Type B pancreatic cell (in vitro differentiated cells): Measurements from ENCODE around the gene ALK. TPM values are rescaled to one million over a fixed set of nuclear protein-coding genes. Genes with fewer than 3 reads are reported as not detected.

ENCODE experiments used
- DNase-seq: peaks from one replicate; pipeline ENCODE4 v3.0.0; 2021; ENCODE audit warnings: mixed read lengths; ENCODE audit not compliant: unreplicated experiment; ENCODE audit errors: extremely low spot score
- H3K27ac Mint-ChIP-seq: 2 replicates; pipeline ENCODE4 v1.8.0; 2021; ENCODE audit warnings: mild to moderate bottlenecking, mixed read lengths
- H3K27me3 Mint-ChIP-seq: 2 replicates; pipeline ENCODE4 v1.8.0; 2021; ENCODE audit warnings: mixed read lengths
- H3K36me3 Mint-ChIP-seq: 2 replicates; pipeline ENCODE4 v1.8.0; 2021; ENCODE audit warnings: mixed read lengths
- H3K4me1 Mint-ChIP-seq: one replicate; pipeline ENCODE4 v1.8.0; 2021; ENCODE audit warnings: mixed read lengths; ENCODE audit not compliant: unreplicated experiment
- H3K4me3 Mint-ChIP-seq: 2 replicates; pipeline ENCODE4 v1.8.0; 2021; ENCODE audit warnings: mild to moderate bottlenecking, mixed read lengths
- H3K9me3 Mint-ChIP-seq: 2 replicates; pipeline ENCODE4 v1.8.0; 2021; ENCODE audit warnings: mixed read lengths
- total RNA-seq: library from RNA; stranded (reverse); gene quantifications from 2 replicates; pipeline ENCODE4 v1.2.1, GENCODE V29; 2021; ENCODE audit warnings: low replicate concordance
- TF ChIP-seq, protein P1 (sequence below): fragments of 200-600 bp; sonication (generic); conservative IDR thresholded peaks from 2 replicates; pipeline ENCODE4 v1.5.0; 2021; ENCODE audit warnings: antibody characterized with exemption, mild to moderate bottlenecking

Gene ALK
- total RNA-seq, 1 donor from 2014 or later: 7.7 TPM

DNA sequence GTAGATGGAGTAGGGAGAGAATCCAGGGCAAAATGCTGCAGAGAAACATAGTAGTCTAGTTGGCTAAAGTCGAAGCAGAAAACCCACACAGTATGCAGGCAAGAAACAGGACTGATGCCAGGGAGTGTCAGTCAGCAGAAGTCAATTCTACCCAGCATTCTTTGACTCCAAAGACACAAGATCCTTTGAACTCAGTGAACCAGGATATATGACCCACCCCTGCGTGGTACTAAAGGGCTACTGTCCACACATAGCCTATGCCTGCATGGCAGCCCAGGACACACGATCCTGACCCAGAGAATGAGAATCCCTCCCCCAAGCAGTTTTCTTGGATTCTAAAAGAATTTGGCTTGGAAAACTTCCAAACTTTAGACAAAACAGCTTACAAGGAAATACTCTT, 42.5 kb downstream of the ALK start:
- Mint-ChIP-seq H3K27ac (no peak overlapping the region), H3K36me3 (no peaks in the 10 kb centered on the region), H3K27me3 (peaks cover 5% of the 10 kb centered on the region)

DNA sequence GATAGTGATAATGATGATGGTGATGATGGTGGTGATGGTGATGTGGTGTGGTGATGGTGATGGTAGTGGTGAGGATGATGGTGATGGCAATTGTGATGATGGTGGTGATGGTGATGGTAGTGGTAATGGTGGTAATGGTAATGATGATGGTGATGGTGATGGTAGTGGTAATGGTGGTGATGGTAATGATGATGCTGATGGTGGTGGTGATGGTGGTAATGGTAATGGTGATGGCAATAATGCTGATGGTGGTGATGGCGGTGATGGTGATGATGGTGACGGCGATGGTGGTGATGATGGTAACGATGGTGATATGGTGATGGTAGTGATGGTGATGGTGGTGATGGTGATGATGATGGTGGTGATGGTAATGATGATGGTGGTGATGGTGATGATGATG, 45.0 kb downstream of the ALK start:
- Mint-ChIP-seq H3K4me3 (no peak overlapping the region), H3K9me3 (no peaks in the 10 kb centered on the region), H3K36me3 (no peaks in the 10 kb centered on the region), H3K27ac (no peak overlapping the region), H3K27me3 (peaks cover 5% of the 10 kb centered on the region), H3K4me1 (no peaks in the 10 kb centered on the region)
- no peak for DNase-seq
- TF ChIP-seq, protein P1, sequence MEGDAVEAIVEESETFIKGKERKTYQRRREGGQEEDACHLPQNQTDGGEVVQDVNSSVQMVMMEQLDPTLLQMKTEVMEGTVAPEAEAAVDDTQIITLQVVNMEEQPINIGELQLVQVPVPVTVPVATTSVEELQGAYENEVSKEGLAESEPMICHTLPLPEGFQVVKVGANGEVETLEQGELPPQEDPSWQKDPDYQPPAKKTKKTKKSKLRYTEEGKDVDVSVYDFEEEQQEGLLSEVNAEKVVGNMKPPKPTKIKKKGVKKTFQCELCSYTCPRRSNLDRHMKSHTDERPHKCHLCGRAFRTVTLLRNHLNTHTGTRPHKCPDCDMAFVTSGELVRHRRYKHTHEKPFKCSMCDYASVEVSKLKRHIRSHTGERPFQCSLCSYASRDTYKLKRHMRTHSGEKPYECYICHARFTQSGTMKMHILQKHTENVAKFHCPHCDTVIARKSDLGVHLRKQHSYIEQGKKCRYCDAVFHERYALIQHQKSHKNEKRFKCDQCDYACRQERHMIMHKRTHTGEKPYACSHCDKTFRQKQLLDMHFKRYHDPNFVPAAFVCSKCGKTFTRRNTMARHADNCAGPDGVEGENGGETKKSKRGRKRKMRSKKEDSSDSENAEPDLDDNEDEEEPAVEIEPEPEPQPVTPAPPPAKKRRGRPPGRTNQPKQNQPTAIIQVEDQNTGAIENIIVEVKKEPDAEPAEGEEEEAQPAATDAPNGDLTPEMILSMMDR: no peak

More for the DNA sequence above, 42.5 kb downstream of the ALK start:
- H3K9me3 Mint-ChIP-seq: no peaks in the 10 kb centered on the region
- H3K4me3 Mint-ChIP-seq: no peak overlapping the region
- no peaks in the 10 kb centered on the region for H3K4me1 Mint-ChIP-seq
- TF ChIP-seq, protein P1: no peak
- DNase-seq: no peak

DNA sequence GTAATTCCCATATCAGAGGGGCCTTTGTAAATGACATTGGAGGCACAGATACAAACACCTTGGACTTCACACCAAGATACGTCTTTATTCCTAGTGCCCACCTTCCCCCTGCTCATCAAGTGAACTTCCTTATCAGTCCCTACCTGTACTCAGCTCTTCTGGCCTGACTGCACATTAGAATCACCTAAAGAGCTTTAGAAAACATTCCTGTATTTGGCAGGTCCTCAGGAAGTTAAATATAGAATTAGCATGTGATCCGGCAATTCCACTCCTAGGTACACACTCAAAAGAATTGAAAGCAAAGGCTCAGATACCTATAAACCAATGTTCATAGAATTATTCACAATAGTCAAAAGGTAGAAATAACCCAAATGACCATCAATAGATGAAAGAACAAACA, 46.6 kb downstream of the ALK start:
- H3K9me3 Mint-ChIP-seq: no peaks in the 10 kb centered on the region
- H3K4me3 Mint-ChIP-seq: no peak overlapping the region
- TF ChIP-seq, protein P1: no peak
- DNase-seq: no peak
- H3K27ac Mint-ChIP-seq: no peak overlapping the region
- H3K4me1 Mint-ChIP-seq: no peaks in the 10 kb centered on the region
- H3K27me3 Mint-ChIP-seq: peaks cover 4% of the 10 kb centered on the region
- no peaks in the 10 kb centered on the region for H3K36me3 Mint-ChIP-seq

DNA sequence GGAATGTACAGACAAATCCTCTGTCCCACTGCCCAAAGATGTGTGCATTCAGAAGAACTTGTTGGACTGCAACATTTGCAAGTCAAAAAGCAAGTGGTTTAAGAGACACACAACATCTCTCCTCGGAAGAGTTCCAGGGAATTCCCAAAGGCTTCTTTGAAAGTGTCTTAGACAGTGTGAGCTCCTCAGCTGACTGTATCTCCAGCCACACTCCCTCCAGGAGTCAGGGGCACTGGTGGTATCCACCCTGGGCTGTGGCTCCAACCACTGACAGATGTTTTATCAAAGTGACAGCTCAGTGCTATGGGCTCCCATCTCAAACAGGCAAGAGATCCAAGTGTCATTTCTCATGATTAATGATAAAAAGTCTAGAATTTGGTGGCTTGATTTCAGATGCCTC, 48.5 kb downstream of the ALK start:
- H3K36me3 Mint-ChIP-seq: no peaks in the 10 kb centered on the region
- no peaks in the 10 kb centered on the region for H3K4me1 Mint-ChIP-seq
- DNase-seq: no peak
- TF ChIP-seq, protein P1: no peak
- no peaks in the 10 kb centered on the region for H3K27me3 Mint-ChIP-seq
- no peak overlapping the region for H3K4me3 Mint-ChIP-seq
- H3K9me3 Mint-ChIP-seq: no peaks in the 10 kb centered on the region
- no peak overlapping the region for H3K27ac Mint-ChIP-seq

DNA sequence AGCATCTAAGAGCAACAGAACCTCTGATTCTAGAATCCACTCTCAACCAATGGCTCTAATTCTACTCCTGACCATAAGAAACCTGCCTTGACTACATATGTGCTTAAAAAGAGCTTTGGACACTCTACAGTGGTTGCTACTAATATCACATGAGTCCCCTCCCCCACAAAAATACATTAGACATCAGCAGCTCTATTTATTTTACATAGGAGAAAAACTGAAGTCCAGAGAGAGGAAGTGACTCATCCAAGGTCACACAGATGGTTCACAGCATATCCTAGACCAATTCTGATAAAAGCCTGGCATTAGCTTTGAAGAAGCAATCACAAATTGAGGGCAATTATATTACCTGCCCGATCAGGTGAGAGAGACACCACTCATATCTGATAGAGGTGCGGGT, 49.8 kb downstream of the ALK start:
- Mint-ChIP-seq H3K27me3 (no peaks in the 10 kb centered on the region), H3K9me3 (no peaks in the 10 kb centered on the region), H3K4me1 (no peaks in the 10 kb centered on the region), H3K27ac (no peak overlapping the region), H3K36me3 (no peaks in the 10 kb centered on the region), H3K4me3 (no peak overlapping the region)
- no peak for DNase-seq
- TF ChIP-seq, protein P1: no peak

DNA sequence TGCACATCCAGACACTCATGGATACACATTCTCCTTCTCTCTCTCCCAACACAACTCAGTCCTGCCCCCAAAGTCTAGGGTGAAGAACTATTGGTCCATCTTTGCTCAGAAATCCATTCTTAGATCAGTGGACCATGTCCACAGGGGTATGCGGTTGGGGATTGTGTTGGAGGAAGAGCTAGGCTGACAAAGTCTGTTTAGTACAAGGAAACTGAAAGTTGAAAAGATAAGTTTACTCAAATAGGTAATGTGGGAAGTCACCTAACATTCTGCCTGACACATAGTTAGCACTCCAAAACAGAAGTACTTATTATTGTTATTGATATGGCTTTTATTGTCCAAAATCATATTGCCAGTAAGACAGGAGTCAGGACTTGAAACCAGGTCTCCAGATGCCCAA, 55.9 kb downstream of the ALK start:
- no peak for DNase-seq
- TF ChIP-seq, protein P1: no peak
- H3K9me3 Mint-ChIP-seq: no peaks in the 10 kb centered on the region
- H3K27me3 Mint-ChIP-seq: peaks cover under 1% of the 10 kb centered on the region
- H3K27ac Mint-ChIP-seq: no peak overlapping the region
- H3K4me1 Mint-ChIP-seq: no peaks in the 10 kb centered on the region
- no peak overlapping the region for H3K4me3 Mint-ChIP-seq
- H3K36me3 Mint-ChIP-seq: no peaks in the 10 kb centered on the region
